Measurements from ENCODE around the gene ZFAND6. TPM values are rescaled to one million over a fixed set of nuclear protein-coding genes. Genes with fewer than 3 reads are reported as not detected.
A peak's percentile ranks its signal among the peaks of the same experiment; 100 is the strongest.
"Not testable (repeated sequence)": the region's sequence is repeated elsewhere in the genome, so short reads cannot be mapped to it uniquely, and the experiment has no call there.

Gene ZFAND6
- 160 and 187 TPM in 2 replicates for total RNA-seq
- polyA plus RNA-seq: 104 and 113 TPM in 2 replicates

DNA sequence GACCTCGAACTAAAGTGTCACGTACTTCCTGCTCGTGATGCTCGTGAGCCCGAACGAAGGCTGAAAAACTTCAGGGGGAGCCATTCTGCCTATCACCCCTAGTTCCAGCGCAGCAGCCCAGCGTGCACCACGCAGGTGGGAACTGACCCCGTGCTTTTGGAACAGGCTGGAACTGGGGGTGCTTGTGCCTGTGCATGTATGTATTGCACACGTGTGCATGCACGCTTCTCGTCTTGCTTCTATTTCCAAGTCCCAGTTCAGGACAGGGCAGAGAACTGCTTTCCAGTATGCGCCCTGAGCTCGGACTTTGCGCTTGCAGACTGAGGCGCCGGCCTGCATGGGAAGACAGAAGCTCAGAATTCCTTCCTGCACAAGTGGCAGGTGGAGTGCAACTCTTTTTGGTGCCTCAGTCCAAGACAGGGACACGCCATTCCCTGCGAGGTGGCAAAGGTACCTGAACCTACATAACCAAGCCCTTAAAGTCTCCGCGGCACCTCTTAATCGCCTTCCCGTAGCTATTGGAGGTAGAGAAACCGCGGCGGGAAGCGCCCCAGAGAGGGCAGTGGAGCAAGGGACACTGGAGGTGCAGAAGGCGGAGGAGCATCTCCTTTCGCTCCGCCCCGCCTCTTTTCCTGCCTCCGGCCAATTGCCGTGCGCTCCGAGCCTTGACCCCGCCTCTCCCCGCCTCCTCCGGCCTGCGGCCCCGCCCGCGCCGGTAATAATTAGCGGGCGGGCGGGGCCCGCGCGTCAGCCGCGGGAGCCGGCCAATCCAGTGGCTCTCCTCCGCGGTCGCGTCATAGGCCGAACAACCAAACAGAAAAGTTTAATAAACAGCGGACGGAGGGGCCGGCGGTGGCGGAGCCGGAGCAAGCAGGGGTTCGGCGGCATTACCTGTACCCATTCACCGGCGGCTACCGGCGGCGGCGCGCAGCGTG, at the start of gene ZFAND6:
Gene ZFAND6, plus strand, starts transcription at position 826 of the 935 bp plus-strand sequence. CDS start 60,669 bp downstream, outside the sequence.
- Histone ChIP-seq H4K20me1 (ENCODE audit: insufficient read depth, poor library complexity, severe bottlenecking) (peaks cover 32% of the 10 kb centered on the region), H3K9me3 (ENCODE audit: low read depth) (no peaks in the 10 kb centered on the region), H3K4me1 (ENCODE audit: insufficient read depth) (peaks cover 18% of the 10 kb centered on the region), H3K27ac (peak within 1 kb of the TSS; percentile 98), H2AFZ (peak within 1 kb of the TSS; percentile 58), H3K4me3 (peak within 1 kb of the TSS; percentile 77), H3K79me2 (peaks cover 38% of the 10 kb centered on the region), H3K36me3 (replicated peaks; ENCODE audit: insufficient read depth, low read depth) (no peaks in the 10 kb centered on the region), H3K9me2 (replicated peaks; ENCODE audit: insufficient read depth) (no peaks in the 10 kb centered on the region), H3K27me3 (no peaks in the 10 kb centered on the region), H3K4me2 (peak within 1 kb of the TSS; percentile 85)
- no peak for TF ChIP-seq EZH2 (IDR thresholded peaks at IDR 0.05; ENCODE audit: borderline replicate concordance)
- TF ChIP-seq, protein P1, sequence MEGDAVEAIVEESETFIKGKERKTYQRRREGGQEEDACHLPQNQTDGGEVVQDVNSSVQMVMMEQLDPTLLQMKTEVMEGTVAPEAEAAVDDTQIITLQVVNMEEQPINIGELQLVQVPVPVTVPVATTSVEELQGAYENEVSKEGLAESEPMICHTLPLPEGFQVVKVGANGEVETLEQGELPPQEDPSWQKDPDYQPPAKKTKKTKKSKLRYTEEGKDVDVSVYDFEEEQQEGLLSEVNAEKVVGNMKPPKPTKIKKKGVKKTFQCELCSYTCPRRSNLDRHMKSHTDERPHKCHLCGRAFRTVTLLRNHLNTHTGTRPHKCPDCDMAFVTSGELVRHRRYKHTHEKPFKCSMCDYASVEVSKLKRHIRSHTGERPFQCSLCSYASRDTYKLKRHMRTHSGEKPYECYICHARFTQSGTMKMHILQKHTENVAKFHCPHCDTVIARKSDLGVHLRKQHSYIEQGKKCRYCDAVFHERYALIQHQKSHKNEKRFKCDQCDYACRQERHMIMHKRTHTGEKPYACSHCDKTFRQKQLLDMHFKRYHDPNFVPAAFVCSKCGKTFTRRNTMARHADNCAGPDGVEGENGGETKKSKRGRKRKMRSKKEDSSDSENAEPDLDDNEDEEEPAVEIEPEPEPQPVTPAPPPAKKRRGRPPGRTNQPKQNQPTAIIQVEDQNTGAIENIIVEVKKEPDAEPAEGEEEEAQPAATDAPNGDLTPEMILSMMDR (IDR thresholded peaks at IDR 0.05; ENCODE audit: poor library complexity): no peak
- no peak for TF ChIP-seq EZH2phosphoT487 (IDR thresholded peaks at IDR 0.05; ENCODE audit: low read depth, severe bottlenecking, unreplicated experiment)
- peak; percentile 98 for DNase-seq (ENCODE audit: low spot score)
- under 1% methylated on average over 55 of the region's 74 CpGs for WGBS (ENCODE audit: low lambda C conversion rate, missing lambda C conversion rate)

DNA sequence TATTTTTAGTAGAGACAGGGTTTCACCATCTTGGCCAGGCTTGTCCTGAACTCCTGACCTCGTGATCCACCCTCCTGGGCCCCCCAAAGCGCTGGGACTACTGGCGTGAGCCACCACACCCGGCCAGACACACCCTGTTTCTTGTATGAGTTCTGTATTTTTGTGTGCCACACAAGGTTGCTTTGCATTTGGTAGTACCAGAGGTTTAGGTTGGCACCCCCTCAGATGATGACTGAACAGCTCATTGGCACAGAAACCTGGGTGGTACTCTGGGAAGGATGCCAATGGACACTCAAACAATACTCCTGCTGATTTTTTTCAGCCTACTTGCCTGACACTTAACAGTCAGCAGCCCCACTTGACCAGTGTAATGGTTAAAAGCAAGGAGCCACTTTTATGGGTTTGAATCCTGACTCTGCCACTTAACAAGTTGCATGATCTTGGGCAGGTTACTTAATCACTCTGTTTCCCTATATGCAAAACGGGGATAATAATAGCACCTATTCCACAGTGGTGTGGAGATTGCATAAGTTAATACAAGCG, 49.3 kb upstream of the ZFAND6 start:
- Histone ChIP-seq H4K20me1 (ENCODE audit: insufficient read depth, poor library complexity, severe bottlenecking) (no peaks in the 10 kb centered on the region), H3K9me3 (ENCODE audit: low read depth) (no peaks in the 10 kb centered on the region), H3K9me2 (replicated peaks; ENCODE audit: insufficient read depth) (no peaks in the 10 kb centered on the region), H3K36me3 (replicated peaks; ENCODE audit: insufficient read depth, low read depth) (no peaks in the 10 kb centered on the region), H3K4me1 (ENCODE audit: insufficient read depth) (no peaks in the 10 kb centered on the region), H3K79me2 (no peaks in the 10 kb centered on the region), H3K27ac (no peak overlapping the region), H3K4me2 (no peak overlapping the region), H3K4me3 (no peak overlapping the region), H3K27me3 (no peaks in the 10 kb centered on the region), H2AFZ (no peak overlapping the region)
- no peak for DNase-seq (ENCODE audit: low spot score)
- TF ChIP-seq EZH2 (IDR thresholded peaks at IDR 0.05; ENCODE audit: borderline replicate concordance): no peak
- no peak for TF ChIP-seq EZH2phosphoT487 (IDR thresholded peaks at IDR 0.05; ENCODE audit: low read depth, severe bottlenecking, unreplicated experiment)
- TF ChIP-seq, protein P1 (IDR thresholded peaks at IDR 0.05; ENCODE audit: poor library complexity): no peak
- 85% methylated on average over 6 of the region's 6 CpGs for WGBS (ENCODE audit: low lambda C conversion rate, missing lambda C conversion rate)

DNA sequence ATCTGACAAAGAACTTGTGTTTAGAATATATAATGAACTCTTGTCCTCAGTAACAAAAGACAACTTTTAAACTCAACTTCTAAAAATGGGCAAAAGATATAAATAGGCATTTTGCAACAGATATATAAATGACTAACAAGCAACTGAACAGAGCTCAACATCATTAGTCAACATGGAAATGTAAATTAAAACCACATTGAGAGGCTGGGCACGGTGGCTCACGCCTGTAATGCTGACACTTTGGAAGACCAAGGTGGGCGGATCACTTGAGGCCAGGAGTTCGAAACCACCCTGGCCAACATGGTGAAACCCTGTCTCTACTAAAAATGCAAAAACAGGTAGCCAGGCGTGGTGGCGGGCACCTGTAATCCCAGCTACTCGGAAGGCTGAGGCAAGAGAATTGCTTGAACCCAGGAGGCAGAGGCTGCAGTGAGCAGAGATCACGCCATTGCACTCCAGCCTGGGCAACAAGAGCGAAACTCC, 48.4 kb upstream of the ZFAND6 start:
- not testable (repeated sequence) for H3K4me1 ChIP-seq (ENCODE audit: insufficient read depth); H4K20me1 ChIP-seq (ENCODE audit: insufficient read depth, poor library complexity, severe bottlenecking); H3K36me3 ChIP-seq (replicated peaks; ENCODE audit: insufficient read depth, low read depth); H3K9me3 ChIP-seq (ENCODE audit: low read depth); H3K79me2 ChIP-seq; DNase-seq (ENCODE audit: low spot score); H3K27me3 ChIP-seq; H3K4me2 ChIP-seq; H3K4me3 ChIP-seq; H2AFZ ChIP-seq; H3K27ac ChIP-seq; H3K9me2 ChIP-seq (replicated peaks; ENCODE audit: insufficient read depth)
- 87% methylated on average over 9 of the region's 9 CpGs for WGBS (ENCODE audit: low lambda C conversion rate, missing lambda C conversion rate)

DNA sequence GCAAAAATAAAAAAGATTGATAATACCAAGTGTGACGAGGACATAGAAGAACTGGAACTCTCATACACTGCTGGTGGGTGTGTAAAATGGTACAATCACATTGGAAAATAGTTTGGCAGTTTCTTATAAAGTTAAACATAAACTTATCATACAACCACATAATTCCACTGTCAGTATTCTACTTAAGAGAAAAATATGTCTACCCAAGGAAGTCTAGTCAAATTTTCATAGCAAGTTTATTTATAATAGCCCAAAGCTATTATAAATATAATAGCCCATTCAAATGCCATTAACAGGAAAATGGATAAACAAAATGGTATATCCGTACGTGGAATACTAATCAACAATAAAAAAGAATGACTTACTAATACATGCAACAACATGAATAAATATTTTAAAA, 47.9 kb upstream of the ZFAND6 start:
- H3K4me2 ChIP-seq: no peak overlapping the region

More for the DNA sequence above, 47.9 kb upstream of the ZFAND6 start:
- H3K9me2 ChIP-seq (replicated peaks; ENCODE audit: insufficient read depth): no peaks in the 10 kb centered on the region
- WGBS (ENCODE audit: low lambda C conversion rate, missing lambda C conversion rate): 60% methylated on average over 3 of the region's 3 CpGs
- H3K79me2 ChIP-seq: no peaks in the 10 kb centered on the region
- H2AFZ ChIP-seq: no peak overlapping the region
- H3K27ac ChIP-seq: no peak overlapping the region
- H3K4me1 ChIP-seq (ENCODE audit: insufficient read depth): no peaks in the 10 kb centered on the region
- H3K36me3 ChIP-seq (replicated peaks; ENCODE audit: insufficient read depth, low read depth): no peaks in the 10 kb centered on the region
- H4K20me1 ChIP-seq (ENCODE audit: insufficient read depth, poor library complexity, severe bottlenecking): no peaks in the 10 kb centered on the region
- no peaks in the 10 kb centered on the region for H3K9me3 ChIP-seq (ENCODE audit: low read depth)
- TF ChIP-seq EZH2 (IDR thresholded peaks at IDR 0.05; ENCODE audit: borderline replicate concordance) (no peak), EZH2phosphoT487 (IDR thresholded peaks at IDR 0.05; ENCODE audit: low read depth, severe bottlenecking, unreplicated experiment) (no peak)
- TF ChIP-seq, protein P1 (IDR thresholded peaks at IDR 0.05; ENCODE audit: poor library complexity): no peak
- no peaks in the 10 kb centered on the region for H3K27me3 ChIP-seq
- DNase-seq (ENCODE audit: low spot score): no peak
- H3K4me3 ChIP-seq: no peak overlapping the region
